IMR-90 (cell line): ENCODE results near the gene TIMM44. TPM values are rescaled to one million over a fixed set of nuclear protein-coding genes. Genes with fewer than 3 reads are reported as not detected.

Source experiments
- ATAC-seq: fragments of 200-7000 bp; cut with Tn5 transposase; 2 replicates; pipeline ENCODE4 v1.9.1; 2020; ENCODE audit warnings: low read depth, mild to moderate bottlenecking, moderate library complexity
- BruUV-seq: library from RNA; stranded (reverse); fragments of 400-500 nt; replicated peaks from 2 replicates; lab custom pipeline; 2021; lab: Mats Ljungman, UMichigan
- CTCF ChIA-PET: fragments of 300-600 bp; formaldehyde crosslinking; extraction: SDS; loops from one replicate; lab custom pipeline; 2021; ENCODE audit warnings: antibody characterized with exemption; lab: Yijun Ruan, JAX
- POLR2A ChIA-PET: fragments of 300-600 bp; sonication (Branson Sonifier 250); formaldehyde crosslinking; loops from one replicate; lab custom pipeline; 2022; ENCODE audit warnings: antibody characterized with exemption; ENCODE audit not compliant: unreplicated experiment; lab: Charles Lee
- DNase-seq: peaks from one replicate; pipeline ENCODE4 v3.0.0; 2013
- H2AFZ ChIP-seq: replicated peaks from 2 replicates; pipeline ENCODE3; 2013; ENCODE audit warnings: low read length, mild to moderate bottlenecking; ENCODE audit not compliant: poor library complexity
- H2AK5ac ChIP-seq: 2 replicates; pipeline ENCODE4 v1.6.1; 2013; ENCODE audit warnings: low read depth, low read length, inconsistent platforms
- H2AK9ac ChIP-seq: replicated peaks from 2 replicates; pipeline ENCODE3; 2013; ENCODE audit warnings: mild to moderate bottlenecking, low read depth, low read length, moderate library complexity; ENCODE audit not compliant: poor library complexity
- H2BK120ac ChIP-seq: 2 replicates; pipeline ENCODE4 v1.6.1; 2013; ENCODE audit warnings: low read depth, low read length, inconsistent platforms
- H2BK15ac ChIP-seq: 3 replicates; pipeline ENCODE4 v1.6.1; 2013; ENCODE audit warnings: low read depth, low read length, inconsistent platforms
- H2BK20ac ChIP-seq: 2 replicates; pipeline ENCODE4 v1.6.1; 2013; ENCODE audit warnings: low read depth, mild to moderate bottlenecking, inconsistent platforms, low read length, moderate library complexity
- H2BK5ac ChIP-seq: 2 replicates; pipeline ENCODE4 v1.6.1; 2013; ENCODE audit warnings: mild to moderate bottlenecking, low read depth, low read length, inconsistent platforms; ENCODE audit not compliant: poor library complexity, severe bottlenecking
- H3K14ac ChIP-seq: replicated peaks from 2 replicates; pipeline ENCODE4 v1.6.1; 2013; ENCODE audit warnings: low read depth, low read length, inconsistent platforms
- H3K18ac ChIP-seq: 2 replicates; pipeline ENCODE4 v1.6.1; 2013; ENCODE audit warnings: low read depth, low read length, control low read depth
- H3K23ac ChIP-seq: 2 replicates; pipeline ENCODE4 v1.6.1; 2013; ENCODE audit warnings: low read depth, low read length, inconsistent platforms
- H3K27ac ChIP-seq: 2 replicates; pipeline ENCODE4 v1.5.1; 2013; ENCODE audit warnings: mild to moderate bottlenecking, control low read depth, low read length; ENCODE audit not compliant: insufficient read depth
- H3K27me3 ChIP-seq: 2 replicates; pipeline ENCODE4 v1.6.1; 2013; ENCODE audit warnings: low read length; ENCODE audit not compliant: control insufficient read depth, insufficient read depth
- H3K36me3 ChIP-seq: 2 replicates; pipeline ENCODE4 v1.6.1; 2013; ENCODE audit warnings: low read length, mixed read lengths; ENCODE audit not compliant: control insufficient read depth, insufficient read depth
- H3K4ac ChIP-seq: 2 replicates; pipeline ENCODE4 v1.6.1; 2013; ENCODE audit warnings: low read depth, low read length, inconsistent platforms
- H3K4me1 ChIP-seq: 2 replicates; pipeline ENCODE4 v1.6.1; 2013; ENCODE audit warnings: low read length, mixed read lengths; ENCODE audit not compliant: control insufficient read depth, insufficient read depth
- H3K4me2 ChIP-seq: 2 replicates; pipeline ENCODE4 v1.6.1; 2013; ENCODE audit warnings: low read depth, mild to moderate bottlenecking, control low read depth, low read length, moderate library complexity
- H3K4me3 ChIP-seq: 2 replicates; pipeline ENCODE4 v1.5.1; 2013; ENCODE audit warnings: low read depth, mild to moderate bottlenecking, control low read depth, low read length, moderate library complexity; ENCODE audit not compliant: insufficient read depth
- H3K56ac ChIP-seq: 2 replicates; pipeline ENCODE4 v1.6.1; 2013; ENCODE audit warnings: low read length, inconsistent platforms; ENCODE audit not compliant: insufficient read depth; ENCODE audit errors: extremely low read depth
- H3K79me1 ChIP-seq, 2 experiments: 2 replicates each; pipeline ENCODE4 v1.6.1; 2013; ENCODE audit warnings: low read length in 2 of 2, inconsistent platforms in 1 of 2, low read depth in 1 of 2
- H3K9ac ChIP-seq: 2 replicates; pipeline ENCODE4 v1.6.1; 2013; ENCODE audit warnings: low read depth, low read length, control low read depth
- H3K9me1 ChIP-seq: 2 replicates; pipeline ENCODE4 v1.6.1; 2013; ENCODE audit warnings: low read length, inconsistent platforms; ENCODE audit not compliant: insufficient read depth
- H3K9me3 ChIP-seq: 2 replicates; pipeline ENCODE4 v1.6.1; 2013; ENCODE audit warnings: low read length; ENCODE audit not compliant: control insufficient read depth, insufficient read depth
- H4K20me1 ChIP-seq: 2 replicates; pipeline ENCODE4 v1.6.1; 2013; ENCODE audit warnings: low read length, inconsistent platforms; ENCODE audit not compliant: insufficient read depth
- H4K5ac ChIP-seq: 2 replicates; pipeline ENCODE4 v1.6.1; 2013; ENCODE audit warnings: mild to moderate bottlenecking, low read depth, low read length, control low read depth
- H4K8ac ChIP-seq, 2 experiments: 2 replicates each; pipeline ENCODE4 v1.6.1; 2013; ENCODE audit warnings: low read depth in 2 of 2, low read length in 2 of 2, control low read depth in 1 of 2, inconsistent platforms in 1 of 2
- H4K91ac ChIP-seq: 2 replicates; pipeline ENCODE4 v1.6.1; 2013; ENCODE audit warnings: low read depth, low read length, inconsistent platforms; ENCODE audit not compliant: insufficient read depth
- BHLHE40 ChIP-seq: fragments of 150-350 bp; IDR thresholded peaks from 2 replicates; pipeline ENCODE4 v1.6.1; 2016; ENCODE audit warnings: mild to moderate bottlenecking, low read depth, low read length
- CEBPB ChIP-seq: IDR thresholded peaks from 2 replicates; pipeline ENCODE4 v1.6.1; 2012; ENCODE audit warnings: low read depth, low read length, improper control_type of control experiment
- CHD1 ChIP-seq: IDR thresholded peaks from 2 replicates; pipeline ENCODE4 v1.6.1; 2012; ENCODE audit warnings: low read depth, low read length, improper control_type of control experiment
- FOS ChIP-seq: fragments of 150-350 bp; IDR thresholded peaks from 2 replicates; pipeline ENCODE4 v1.6.1; 2016; ENCODE audit warnings: low read depth, low read length
- MAFK ChIP-seq: IDR thresholded peaks from 2 replicates; pipeline ENCODE4 v1.6.1; 2012; ENCODE audit warnings: low read depth, low read length, improper control_type of control experiment
- MAZ ChIP-seq: IDR thresholded peaks from 2 replicates; pipeline ENCODE4 v1.6.1; 2012; ENCODE audit warnings: low read depth, mild to moderate bottlenecking, low read length, improper control_type of control experiment, moderate library complexity, borderline replicate concordance
- NFE2L2 ChIP-seq: fragments of 150-350 bp; IDR thresholded peaks from 2 replicates; pipeline ENCODE4 v1.6.1; 2016; ENCODE audit warnings: low read depth, mild to moderate bottlenecking, low read length
- POLR2A ChIP-seq: IDR thresholded peaks from 2 replicates; pipeline ENCODE4 v1.6.1; 2012; ENCODE audit warnings: mild to moderate bottlenecking, low read depth, low read length
- RAD21 ChIP-seq: IDR thresholded peaks from 2 replicates; pipeline ENCODE4 v1.6.1; 2012; ENCODE audit warnings: low read length, improper control_type of control experiment
- RCOR1 ChIP-seq: IDR thresholded peaks from 2 replicates; pipeline ENCODE4 v1.6.1; 2012; ENCODE audit warnings: mild to moderate bottlenecking, low read length, improper control_type of control experiment; ENCODE audit not compliant: insufficient replicate concordance
- RFX5 ChIP-seq: IDR thresholded peaks from 2 replicates; pipeline ENCODE4 v1.8.0; 2012; ENCODE audit warnings: low read depth, mild to moderate bottlenecking, low read length, moderate library complexity
- SMC3 ChIP-seq: fragments of 150-350 bp; IDR thresholded peaks from 2 replicates; pipeline ENCODE4 v1.6.1; 2016; ENCODE audit warnings: low read depth, mild to moderate bottlenecking, antibody characterized with exemption, low read length, moderate library complexity
- WGBS, 2 experiments: methylation state at CpG; one replicate each; pipeline versions ENCODE4 v1.1.5 to v1.1.7; 2013; ENCODE audit warnings: missing lambda C conversion rate in 2 of 2; ENCODE audit not compliant: insufficient read length in 1 of 2; ENCODE audit errors: extremely low coverage in 2 of 2; 5-methylcytosine and 5-hydroxymethylcytosine counted together
- dilution Hi-C: fragments of 300-500 bp; cut with HindIII; formaldehyde crosslinking; loops from one replicate; pipeline ENCODE4 v1.14.3; 2018; ENCODE audit warnings: low sequenced_read_pairs; ENCODE audit not compliant: unreplicated experiment
- in situ Hi-C: fragments of 300-500 bp; cut with MboI; formaldehyde crosslinking; loops from 3 replicates; pipeline ENCODE4 v1.14.3; 2019; ENCODE audit warnings: low sequenced_read_pairs, inconsistent platforms, mixed read lengths
- intact Hi-C: fragments of 100-400 bp; cut with micrococcal nuclease; formaldehyde crosslinking; loops from 2 replicates; pipeline ENCODE4 v1.10.0; 2022
- polyA plus RNA-seq, 3 experiments: library from polyadenylated mRNA; depleted of rRNA; stranded (reverse); fragments of >200 nt; gene quantifications; 2 replicates each; pipeline ENCODE4 v1.2.3, GENCODE V29; 2012; ENCODE audit warnings: low replicate concordance in 1 of 3
- total RNA-seq: library from RNA; depleted of rRNA; stranded (reverse); fragments of >200 nt; gene quantifications from 2 replicates; pipeline ENCODE4 v1.2.3, GENCODE V29; 2012
- TF ChIP-seq, protein P1 (sequence below): conservative IDR thresholded peaks from 2 replicates; pipeline ENCODE4 v1.5.1; 2012; ENCODE audit warnings: mild to moderate bottlenecking, low read depth, low read length, improper control_type of control experiment
- TF ChIP-seq, protein P2 (sequence below): fragments of 150-350 bp; IDR thresholded peaks from 2 replicates; pipeline ENCODE4 v1.6.1; 2017; ENCODE audit warnings: mild to moderate bottlenecking, antibody characterized with exemption, low read length, low read depth

The TIMM44 gene
- total and polyA plus RNA-seq, 2 of the 4 experiments (the other 2 are of a cell fraction), result 37.6 to 52.3 TPM

DNA sequence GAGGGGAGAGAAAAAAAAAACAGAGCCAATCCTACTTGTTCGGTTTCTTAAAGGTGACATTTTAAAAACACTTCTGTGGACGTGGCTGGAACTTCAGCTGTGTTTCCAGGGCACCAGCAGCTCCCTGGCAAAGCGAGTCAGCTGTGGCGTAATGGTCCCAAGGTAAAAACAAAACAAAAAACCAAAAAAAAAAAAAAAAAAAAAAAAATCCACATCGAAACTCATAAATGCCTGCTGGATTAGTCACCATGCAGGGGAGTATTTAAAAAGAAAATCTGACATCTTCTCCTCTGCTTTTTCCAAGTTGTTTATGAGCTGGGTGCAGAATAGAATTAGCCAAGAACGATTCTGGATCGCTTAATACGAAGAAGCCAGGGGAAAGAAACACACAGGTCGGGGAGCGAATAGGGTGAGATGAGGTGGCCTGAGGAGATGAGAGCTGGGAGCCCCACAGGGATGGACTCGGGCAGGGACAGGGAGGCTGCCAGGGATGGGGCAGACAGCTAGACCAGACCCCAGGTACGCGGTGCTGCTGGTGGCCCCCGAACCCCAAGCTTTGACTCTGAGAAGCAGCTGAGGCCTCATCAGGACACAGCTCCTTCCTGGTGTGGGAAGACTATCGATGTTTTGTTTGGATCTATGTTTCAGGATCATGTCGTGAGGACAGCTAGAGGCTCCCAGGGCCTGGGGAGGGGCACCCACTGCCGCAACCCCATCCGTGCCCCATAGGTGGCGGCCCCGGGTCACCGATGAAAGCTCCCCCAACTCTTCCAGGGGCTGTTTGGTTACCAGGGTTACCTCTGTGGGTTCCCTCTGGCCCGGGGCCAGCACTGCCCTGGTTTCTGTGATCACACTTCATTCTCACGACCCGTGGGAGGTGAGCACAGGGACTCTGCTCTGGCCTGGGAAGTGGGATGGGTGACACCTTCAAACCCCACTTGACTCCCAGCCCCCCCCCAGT is 14.4 kb downstream of the TIMM44 start:
- dilution Hi-C loops, result no loop called here
- no TSS peak for BruUV-seq
- 49% methylated on average over 7 of the region's 24 CpGs; no CpG with 5 or more reads in 1 of the 2 experiments for WGBS, 2 experiments

More for the DNA sequence above, 14.4 kb downstream of the TIMM44 start:
- peak overlapping the region; percentile 39 for H2BK120ac ChIP-seq
- in situ Hi-C loops (no loop called here), intact Hi-C loops (no loop called here)
- H4K20me1 ChIP-seq, result peaks cover 15% of the 10 kb centered on the region
- peak overlapping the region; percentile 14; the same call in 1 of the 3 replicates for H2BK15ac ChIP-seq
- H2BK5ac ChIP-seq, result peak overlapping the region; percentile 80
- no peaks in the 10 kb centered on the region for H3K9me3 ChIP-seq
- peak overlapping the region; percentile 95 for H3K27ac ChIP-seq
- peak overlapping the region; percentile 13; the same call in 1 of the 2 replicates for H3K23ac ChIP-seq
- peak overlapping the region; percentile 27; the same call in 1 of the 2 replicates for H2BK20ac ChIP-seq
- POLR2A ChIA-PET, result interaction anchor here (0.6 to 1.0 kb wide), 4 partner anchors 8 to 462 kb away, joined by 3 to 14 read pairs (median 4); partner anchors contain the start of genes MAP2K7 and RAB11B
- peak overlapping the region; percentile 40; the same call in 1 of the 2 replicates for H3K9ac ChIP-seq
- H3K56ac ChIP-seq, result peak overlapping the region; percentile 64; the same call in 1 of the 2 replicates
- peak overlapping the region; percentile 54; the same call in 1 of the 2 replicates for H3K18ac ChIP-seq
- CTCF ChIA-PET, result interaction anchor here (0.6 to 1.9 kb wide), 9 partner anchors 8 to 83 kb away, joined by 3 to 10 read pairs (median 4); partner anchors contain the start of genes SNAPC2 and TIMM44
- H3K4me3 ChIP-seq, result no peak overlapping the region
- peak overlapping the region; percentile 85 for H3K4ac ChIP-seq
- peaks cover 7 to 17% of the 10 kb centered on the region in 2 experiments; a peak in 2 of 4 replicates for H3K79me1 ChIP-seq
- ATAC-seq, result peak; percentile 13
- H2AK9ac ChIP-seq, result peak overlapping the region; percentile 95
- H3K36me3 ChIP-seq, result peaks cover 36% of the 10 kb centered on the region
- H2AFZ ChIP-seq, result peak overlapping the region; percentile 80
- peak; percentile 88 for DNase-seq
- peak overlapping the region; percentile 78 for H4K91ac ChIP-seq
- H3K14ac ChIP-seq, result peak overlapping the region; percentile 67
- peak overlapping the region; percentile 63 for H3K4me2 ChIP-seq
- TF ChIP-seq, protein P1, sequence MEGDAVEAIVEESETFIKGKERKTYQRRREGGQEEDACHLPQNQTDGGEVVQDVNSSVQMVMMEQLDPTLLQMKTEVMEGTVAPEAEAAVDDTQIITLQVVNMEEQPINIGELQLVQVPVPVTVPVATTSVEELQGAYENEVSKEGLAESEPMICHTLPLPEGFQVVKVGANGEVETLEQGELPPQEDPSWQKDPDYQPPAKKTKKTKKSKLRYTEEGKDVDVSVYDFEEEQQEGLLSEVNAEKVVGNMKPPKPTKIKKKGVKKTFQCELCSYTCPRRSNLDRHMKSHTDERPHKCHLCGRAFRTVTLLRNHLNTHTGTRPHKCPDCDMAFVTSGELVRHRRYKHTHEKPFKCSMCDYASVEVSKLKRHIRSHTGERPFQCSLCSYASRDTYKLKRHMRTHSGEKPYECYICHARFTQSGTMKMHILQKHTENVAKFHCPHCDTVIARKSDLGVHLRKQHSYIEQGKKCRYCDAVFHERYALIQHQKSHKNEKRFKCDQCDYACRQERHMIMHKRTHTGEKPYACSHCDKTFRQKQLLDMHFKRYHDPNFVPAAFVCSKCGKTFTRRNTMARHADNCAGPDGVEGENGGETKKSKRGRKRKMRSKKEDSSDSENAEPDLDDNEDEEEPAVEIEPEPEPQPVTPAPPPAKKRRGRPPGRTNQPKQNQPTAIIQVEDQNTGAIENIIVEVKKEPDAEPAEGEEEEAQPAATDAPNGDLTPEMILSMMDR, result peak; percentile 46
- TF ChIP-seq NFE2L2, result no peak
- no peak for TF ChIP-seq BHLHE40
- TF ChIP-seq SMC3, result no peak
- no peak for TF ChIP-seq POLR2A
- TF ChIP-seq CHD1, result no peak
- TF ChIP-seq RCOR1, result no peak
- no peak; the same call in 1 of the 2 replicates for TF ChIP-seq MAZ
- TF ChIP-seq RFX5, result no peak
- TF ChIP-seq MAFK, result no peak
- TF ChIP-seq FOS, result peak; percentile 52; the same call in 1 of the 2 replicates
- TF ChIP-seq, protein P2, sequence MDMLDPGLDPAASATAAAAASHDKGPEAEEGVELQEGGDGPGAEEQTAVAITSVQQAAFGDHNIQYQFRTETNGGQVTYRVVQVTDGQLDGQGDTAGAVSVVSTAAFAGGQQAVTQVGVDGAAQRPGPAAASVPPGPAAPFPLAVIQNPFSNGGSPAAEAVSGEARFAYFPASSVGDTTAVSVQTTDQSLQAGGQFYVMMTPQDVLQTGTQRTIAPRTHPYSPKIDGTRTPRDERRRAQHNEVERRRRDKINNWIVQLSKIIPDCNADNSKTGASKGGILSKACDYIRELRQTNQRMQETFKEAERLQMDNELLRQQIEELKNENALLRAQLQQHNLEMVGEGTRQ, result no peak
- peak; percentile 80 for TF ChIP-seq CEBPB
- TF ChIP-seq RAD21, result peak; percentile 31; the same call in 1 of the 2 replicates
- peaks cover 9% of the 10 kb centered on the region; the same call in 1 of the 2 replicates for H3K9me1 ChIP-seq
- H4K8ac ChIP-seq, result peak overlapping the region in 1 of 2 experiments; percentile 72; a peak in 2 of 4 replicates
- peak overlapping the region; percentile 89 for H2AK5ac ChIP-seq
- no peaks in the 10 kb centered on the region for H3K27me3 ChIP-seq
- H3K4me1 ChIP-seq, result peaks cover 21% of the 10 kb centered on the region
- peak overlapping the region; percentile 35 for H4K5ac ChIP-seq
